Smooth muscle cell (in vitro differentiated cells): Measurements from ENCODE around the gene MAGI1. TPM values are rescaled to one million over a fixed set of nuclear protein-coding genes. Genes with fewer than 3 reads are reported as not detected.

Experiments
- DNase-seq: peaks from one replicate; lab custom pipeline; 2025; ENCODE audit not compliant: unreplicated experiment; lab: John Stamatoyannopoulos, UW
- H2AFZ ChIP-seq: fragments of 200-600 bp; sonication (generic); 2 replicates; pipeline ENCODE4 v1.6.0; 2016; ENCODE audit warnings: antibody characterized with exemption, low read depth, mild to moderate bottlenecking
- H3F3A ChIP-seq: fragments of 200-600 bp; sonication (generic); 2 replicates; pipeline ENCODE4 v1.6.0; 2017; ENCODE audit warnings: antibody characterized with exemption, low read depth
- H3K27ac ChIP-seq: fragments of 200-600 bp; sonication (generic); 2 replicates; pipeline ENCODE4 v1.5.1; 2016; ENCODE audit warnings: low read depth, mild to moderate bottlenecking
- H3K27me3 ChIP-seq: fragments of 200-600 bp; sonication (generic); 2 replicates; pipeline ENCODE4 v1.6.1; 2016; ENCODE audit warnings: low read depth, mild to moderate bottlenecking
- H3K36me3 ChIP-seq: fragments of 200-600 bp; sonication (generic); 2 replicates; pipeline ENCODE4 v1.5.1; 2016; ENCODE audit warnings: low read depth
- H3K4me1 ChIP-seq: fragments of 200-600 bp; sonication (generic); 2 replicates; pipeline ENCODE4 v1.5.1; 2016; ENCODE audit warnings: low read depth
- H3K4me2 ChIP-seq: fragments of 200-600 bp; sonication (generic); 2 replicates; pipeline ENCODE4 v1.6.0; 2016; ENCODE audit warnings: mild to moderate bottlenecking
- H3K4me3 ChIP-seq: fragments of 200-600 bp; sonication (generic); 2 replicates; pipeline ENCODE4 v1.5.1; 2016; ENCODE audit warnings: mild to moderate bottlenecking
- H3K79me2 ChIP-seq: fragments of 200-600 bp; sonication (generic); 2 replicates; pipeline ENCODE4 v1.6.0; 2016; ENCODE audit warnings: low read depth, mild to moderate bottlenecking
- H3K9ac ChIP-seq: fragments of 200-600 bp; sonication (generic); 2 replicates; pipeline ENCODE4 v1.6.0; 2016; ENCODE audit warnings: low read depth
- H3K9me3 ChIP-seq: fragments of 200-600 bp; sonication (generic); replicated peaks from 2 replicates; pipeline ENCODE4 v1.5.1; 2016; ENCODE audit warnings: low read depth
- H4K20me1 ChIP-seq: fragments of 200-600 bp; sonication (generic); 2 replicates; pipeline ENCODE4 v1.6.0; 2016; ENCODE audit warnings: low read depth
- WGBS: methylation state at CpG from one replicate; pipeline ENCODE4 v1.1.7; 2016; ENCODE audit warnings: low lambda C conversion rate; 5-methylcytosine and 5-hydroxymethylcytosine counted together
- polyA plus RNA-seq: library from polyadenylated mRNA; unstranded; fragments of >200 nt; fragmentation: Nextera tagmentation; extraction: Ambion mirVana; gene quantifications from 2 replicates; pipeline ENCODE4 v1.2.1, GENCODE V29; 2016
- total RNA-seq: library from RNA; depleted of rRNA; stranded (reverse); fragments of >200 nt; gene quantifications from 2 replicates; pipeline ENCODE4 v1.2.3, GENCODE V29; 2014
- TF ChIP-seq, protein P1 (sequence below): fragments of 200-600 bp; sonication (generic); IDR thresholded peaks from 2 replicates; pipeline ENCODE4 v1.5.1; 2017; ENCODE audit warnings: borderline replicate concordance, mild to moderate bottlenecking, antibody characterized with exemption; ENCODE audit not compliant: insufficient read depth, poor library complexity, severe bottlenecking

MAGI1 gene
- total and polyA plus RNA-seq, 2 experiments from 2014 or later: 9.9 to 23.3 TPM

DNA sequence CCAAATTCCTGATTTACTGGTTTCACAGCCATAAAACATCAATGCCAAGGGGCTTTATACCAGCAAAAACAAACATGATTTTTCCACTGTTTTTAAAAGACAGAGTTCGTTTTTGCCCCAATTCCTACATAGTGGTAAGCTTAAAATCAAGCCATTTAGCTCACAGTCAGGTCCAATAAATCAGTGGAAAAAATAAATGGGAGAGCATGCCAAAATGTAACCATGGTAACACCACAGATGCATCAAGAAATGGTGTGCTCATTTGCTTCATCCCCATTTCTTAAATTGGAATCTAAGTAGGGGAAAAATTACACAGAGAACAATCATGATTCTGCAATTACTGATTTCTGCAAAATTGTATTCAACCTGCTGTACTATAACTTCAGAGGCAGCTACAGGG is 418.8 kb downstream of the MAGI1 start:
- Histone ChIP-seq H3K36me3 (no peaks in the 10 kb centered on the region), H3F3A (no peaks in the 10 kb centered on the region), H3K27ac (peak overlapping the region; percentile 47), H3K4me1 (peaks cover 4% of the 10 kb centered on the region), H3K27me3 (no peaks in the 10 kb centered on the region), H3K4me2 (peak overlapping the region; percentile 32), H3K79me2 (peaks cover 3% of the 10 kb centered on the region), H3K4me3 (no peak overlapping the region), H2AFZ (no peak overlapping the region), H4K20me1 (peaks cover 74% of the 10 kb centered on the region), H3K9me3 (no peaks in the 10 kb centered on the region), H3K9ac (no peak overlapping the region)
- WGBS: 74% methylated on average over 1 of the region's 1 CpG
- TF ChIP-seq, protein P1, sequence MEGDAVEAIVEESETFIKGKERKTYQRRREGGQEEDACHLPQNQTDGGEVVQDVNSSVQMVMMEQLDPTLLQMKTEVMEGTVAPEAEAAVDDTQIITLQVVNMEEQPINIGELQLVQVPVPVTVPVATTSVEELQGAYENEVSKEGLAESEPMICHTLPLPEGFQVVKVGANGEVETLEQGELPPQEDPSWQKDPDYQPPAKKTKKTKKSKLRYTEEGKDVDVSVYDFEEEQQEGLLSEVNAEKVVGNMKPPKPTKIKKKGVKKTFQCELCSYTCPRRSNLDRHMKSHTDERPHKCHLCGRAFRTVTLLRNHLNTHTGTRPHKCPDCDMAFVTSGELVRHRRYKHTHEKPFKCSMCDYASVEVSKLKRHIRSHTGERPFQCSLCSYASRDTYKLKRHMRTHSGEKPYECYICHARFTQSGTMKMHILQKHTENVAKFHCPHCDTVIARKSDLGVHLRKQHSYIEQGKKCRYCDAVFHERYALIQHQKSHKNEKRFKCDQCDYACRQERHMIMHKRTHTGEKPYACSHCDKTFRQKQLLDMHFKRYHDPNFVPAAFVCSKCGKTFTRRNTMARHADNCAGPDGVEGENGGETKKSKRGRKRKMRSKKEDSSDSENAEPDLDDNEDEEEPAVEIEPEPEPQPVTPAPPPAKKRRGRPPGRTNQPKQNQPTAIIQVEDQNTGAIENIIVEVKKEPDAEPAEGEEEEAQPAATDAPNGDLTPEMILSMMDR: no peak
- no peak for DNase-seq

DNA sequence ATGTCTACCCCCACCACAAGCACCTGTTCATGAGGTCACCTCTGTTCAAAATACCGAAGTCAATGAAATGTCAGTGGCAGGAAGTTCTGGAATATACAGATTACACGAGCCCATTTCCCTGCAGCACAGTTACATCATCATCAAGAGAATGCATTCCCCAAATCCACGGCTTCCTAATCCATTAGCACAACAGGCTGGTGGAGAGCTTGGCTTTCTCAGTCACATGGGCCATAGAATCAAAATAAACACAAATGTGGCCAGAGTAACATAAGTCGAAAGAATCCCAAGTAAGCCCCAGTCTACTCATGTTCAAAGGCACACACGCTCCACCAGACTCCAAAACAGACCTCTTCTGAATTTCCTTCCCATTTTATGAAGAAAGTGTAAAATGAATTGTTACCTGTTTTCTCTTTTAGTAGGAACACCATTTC is 419.3 kb downstream of the MAGI1 start:
- Histone ChIP-seq H3K36me3 (no peaks in the 10 kb centered on the region), H3K79me2 (peaks cover 3% of the 10 kb centered on the region), H3K4me2 (peak overlapping the region; percentile 32), H3K9me3 (no peaks in the 10 kb centered on the region), H3K27me3 (no peaks in the 10 kb centered on the region), H4K20me1 (peaks cover 79% of the 10 kb centered on the region), H3K27ac (peak overlapping the region; percentile 47), H3K4me1 (peaks cover 4% of the 10 kb centered on the region), H3F3A (no peaks in the 10 kb centered on the region), H2AFZ (no peak overlapping the region), H3K9ac (no peak overlapping the region), H3K4me3 (no peak overlapping the region)
- WGBS: 15% methylated on average over 5 of the region's 5 CpGs
- DNase-seq: no peak
- TF ChIP-seq, protein P1: no peak

- H3K4me2 ChIP-seq: no peak overlapping the region
- no peak overlapping the region for H3K9ac ChIP-seq
- H3K4me1 ChIP-seq: peaks cover 4% of the 10 kb centered on the region
- H3K79me2 ChIP-seq: peaks cover 3% of the 10 kb centered on the region
- WGBS: 93% methylated on average over 1 of the region's 1 CpG
- no peak overlapping the region for H2AFZ ChIP-seq
- no peaks in the 10 kb centered on the region for H3K9me3 ChIP-seq
- no peak overlapping the region for H3K27ac ChIP-seq
- TF ChIP-seq, protein P1: no peak
- no peaks in the 10 kb centered on the region for H3K27me3 ChIP-seq
- no peak for DNase-seq
- no peak overlapping the region for H3K4me3 ChIP-seq
- no peaks in the 10 kb centered on the region for H3K36me3 ChIP-seq
- no peaks in the 10 kb centered on the region for H3F3A ChIP-seq
- peaks cover 82% of the 10 kb centered on the region for H4K20me1 ChIP-seq
These were observed 420.1 kb downstream of the MAGI1 start for GRCh38 chr3:65618599-65618998.

GRCh38 chr3:65617787-65618186 is 420.9 kb downstream of the MAGI1 start:
- no peak for DNase-seq
- peaks cover 3% of the 10 kb centered on the region for H3K79me2 ChIP-seq
- no peaks in the 10 kb centered on the region for H3K36me3 ChIP-seq
- WGBS: 82% methylated on average over 6 of the region's 6 CpGs
- no peak overlapping the region for H3K4me2 ChIP-seq
- no peak overlapping the region for H3K27ac ChIP-seq
- no peaks in the 10 kb centered on the region for H3F3A ChIP-seq
- H4K20me1 ChIP-seq: peaks cover 87% of the 10 kb centered on the region
- no peaks in the 10 kb centered on the region for H3K27me3 ChIP-seq
- no peak overlapping the region for H3K4me3 ChIP-seq
- TF ChIP-seq, protein P1: no peak
- H3K9ac ChIP-seq: no peak overlapping the region
- peaks cover 4% of the 10 kb centered on the region for H3K4me1 ChIP-seq
- H3K9me3 ChIP-seq: no peaks in the 10 kb centered on the region
- H2AFZ ChIP-seq: no peak overlapping the region
